DMS114 treated with DMSO at 0.1 percent for 48 hours (cell line): ENCODE measurements around the gene NDUFA12.

ENCODE experiments used
- DNase-seq: peaks from one replicate; lab custom pipeline; 2025; ENCODE audit not compliant: unreplicated experiment; lab: John Stamatoyannopoulos, UW

Gene NDUFA12

GRCh38 chr12:94942663-94943062 lies 60.8 kb downstream of the NDUFA12 start:
- DNase-seq, result no peak

- no peak for DNase-seq
Observed at GRCh38 chr12:94941440-94941862, 62.0 kb downstream of the NDUFA12 start.

- DNase-seq, result no peak
Observed at GRCh38 chr12:94940771-94941170, 62.7 kb downstream of the NDUFA12 start.

GRCh38 chr12:94938583-94938982 lies 64.9 kb downstream of the NDUFA12 start:
- DNase-seq, result no peak

GRCh38 chr12:94930772-94931171 lies 72.7 kb downstream of the NDUFA12 start:
- DNase-seq, result no peak

GRCh38 chr12:94930216-94930654 lies 73.3 kb downstream of the NDUFA12 start:
- DNase-seq, result no peak

- DNase-seq, result no peak
Observed at GRCh38 chr12:94929780-94930179, 73.7 kb downstream of the NDUFA12 start.

GRCh38 chr12:94925729-94926128 lies 77.8 kb downstream of the NDUFA12 start:
- DNase-seq, result no peak

GRCh38 chr12:94925206-94925605 lies 78.3 kb downstream of the NDUFA12 start:
- DNase-seq, result no peak

- no peak for DNase-seq
Observed at GRCh38 chr12:94922561-94922960, 80.9 kb downstream of the NDUFA12 start.
